Stimulated activated CD4-positive, alpha-beta T cell treated with anti-CD3 and anti-CD28 coated beads, Interleukin-4, amount 100 ng/mL, for 48 hours (primary cell): ENCODE results near the gene RAD51B.

Source experiments
- DNase-seq, 2 donors: peaks; one replicate each; pipeline ENCODE4 v3.0.0-alpha.2; 2020; ENCODE audit warnings: low read depth in 2 of 2

Gene RAD51B

DNA sequence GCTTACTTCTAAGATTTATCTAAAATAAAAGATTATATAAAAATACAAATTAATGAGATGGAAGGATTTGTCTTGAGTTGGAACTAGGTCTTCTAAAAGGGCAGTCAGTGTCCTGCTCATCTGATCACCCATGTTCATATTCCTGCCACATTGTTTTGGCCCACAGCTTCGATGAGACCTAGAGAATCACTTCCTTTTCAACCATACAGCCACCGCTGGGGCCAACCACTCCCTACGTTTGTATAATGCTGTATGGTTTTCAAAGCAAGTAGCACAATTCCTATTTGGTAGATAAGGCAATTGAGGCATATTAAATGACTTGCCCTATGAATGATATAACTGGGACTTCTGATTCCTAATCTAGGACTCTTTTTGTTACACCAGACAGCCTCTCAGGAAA lies 723.9 kb downstream of the RAD51B start:
- DNase-seq: no peak

DNA sequence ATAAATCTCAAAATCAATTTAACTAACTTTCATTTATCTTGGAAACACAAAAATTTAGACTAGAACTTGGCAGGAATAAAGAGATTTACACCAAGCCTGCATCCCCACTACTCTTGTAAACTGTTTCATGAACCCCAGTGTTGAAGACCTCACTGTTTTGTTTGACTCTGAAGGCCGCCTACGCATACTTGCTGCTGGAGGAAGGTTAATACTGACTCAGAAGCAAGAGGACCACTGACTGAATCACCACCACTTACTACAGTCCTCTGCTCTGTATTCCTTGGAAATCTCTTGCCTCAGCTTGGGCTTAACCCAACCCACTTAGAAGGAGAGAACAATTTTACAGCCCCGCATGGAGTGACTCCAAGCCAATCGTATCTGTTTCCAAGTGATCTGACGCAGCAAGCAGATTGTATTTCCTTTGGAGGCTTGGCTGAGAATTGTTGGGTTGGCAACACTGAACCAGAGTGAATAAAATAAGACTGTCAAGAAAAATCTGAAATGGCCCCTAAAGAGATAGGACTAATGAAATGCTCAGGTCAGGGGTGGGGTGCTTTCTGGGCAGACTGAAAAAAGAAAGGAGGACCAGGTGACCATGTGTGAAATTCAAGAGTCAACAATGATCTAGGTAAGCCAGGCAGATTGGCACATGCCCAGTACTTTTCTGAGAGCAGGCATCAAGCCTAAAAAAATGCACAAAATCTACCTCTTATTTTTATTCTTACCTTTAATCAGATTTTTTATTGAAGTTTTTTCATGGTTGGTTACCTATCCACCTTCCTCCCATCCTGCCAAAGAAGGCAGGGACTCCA lies 724.7 kb downstream of the RAD51B start:
- no peak for DNase-seq

- no peak for DNase-seq
Measured at GRCh38 chr14:68546839-68547238, 727.3 kb downstream of the RAD51B start.

DNA sequence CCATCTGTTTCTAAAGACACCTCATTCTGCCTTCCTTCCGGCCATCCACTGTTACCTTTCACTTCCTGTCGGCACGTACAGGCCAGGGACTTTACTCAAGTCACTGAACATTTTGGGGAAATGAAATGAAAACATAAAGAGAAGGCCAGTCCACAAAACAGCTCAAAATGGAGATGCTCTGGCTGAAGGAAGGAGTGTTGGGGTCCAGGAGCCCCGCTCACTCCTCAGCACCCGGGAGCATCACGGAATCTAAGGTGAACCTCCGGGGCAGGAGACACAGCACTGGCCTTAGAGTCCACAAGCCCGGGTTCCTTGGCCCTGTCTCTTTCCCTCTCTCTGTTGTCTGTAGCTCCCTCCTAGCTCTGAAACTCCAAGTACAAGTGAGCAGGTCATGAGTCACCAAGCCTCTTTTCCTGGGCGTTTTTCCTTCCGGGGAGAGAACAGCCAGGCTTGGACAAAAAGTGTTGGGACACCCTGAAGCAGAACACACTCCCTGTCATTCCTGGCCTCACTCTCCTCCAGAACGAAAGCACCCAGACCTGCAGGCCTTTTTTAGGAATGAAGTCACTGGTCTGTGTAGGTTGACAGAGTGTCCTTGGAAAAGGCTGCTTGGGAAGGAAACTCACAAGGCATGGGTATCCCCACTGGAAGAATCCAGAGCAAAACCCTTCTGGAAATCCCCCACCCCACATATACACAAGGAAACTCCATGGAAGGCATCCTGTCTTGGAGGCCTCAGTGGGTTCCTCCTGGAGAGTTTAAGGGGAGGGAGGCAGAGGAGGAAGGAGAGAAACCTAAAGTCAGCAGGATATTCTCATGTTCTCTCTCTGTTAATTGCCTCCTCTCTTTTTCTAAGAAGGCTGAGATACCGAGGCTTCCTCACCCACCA lies 728.0 kb downstream of the RAD51B start:
- DNase-seq: no peak

GRCh38 chr14:68548194-68549076 lies 728.9 kb downstream of the RAD51B start:
- no peak for DNase-seq

DNA sequence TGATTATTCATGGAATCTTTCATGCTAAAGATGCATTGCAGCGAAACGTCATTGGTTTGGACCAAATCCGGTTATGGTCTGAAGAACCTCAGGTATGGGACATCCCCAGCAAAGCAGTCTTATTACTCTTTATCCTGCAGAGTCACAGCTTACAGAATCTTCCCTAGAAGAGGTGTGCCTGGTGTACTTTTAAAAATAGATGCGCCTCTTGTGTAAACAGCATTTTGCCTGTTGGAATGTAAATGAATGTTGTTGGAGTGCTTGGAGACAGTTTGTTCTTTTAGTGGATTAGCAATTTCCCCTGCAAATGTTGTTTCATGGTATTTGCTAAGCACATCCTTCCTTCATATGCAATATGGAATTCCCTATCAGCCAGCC lies 730.7 kb downstream of the RAD51B start:
- DNase-seq: no peak

DNA sequence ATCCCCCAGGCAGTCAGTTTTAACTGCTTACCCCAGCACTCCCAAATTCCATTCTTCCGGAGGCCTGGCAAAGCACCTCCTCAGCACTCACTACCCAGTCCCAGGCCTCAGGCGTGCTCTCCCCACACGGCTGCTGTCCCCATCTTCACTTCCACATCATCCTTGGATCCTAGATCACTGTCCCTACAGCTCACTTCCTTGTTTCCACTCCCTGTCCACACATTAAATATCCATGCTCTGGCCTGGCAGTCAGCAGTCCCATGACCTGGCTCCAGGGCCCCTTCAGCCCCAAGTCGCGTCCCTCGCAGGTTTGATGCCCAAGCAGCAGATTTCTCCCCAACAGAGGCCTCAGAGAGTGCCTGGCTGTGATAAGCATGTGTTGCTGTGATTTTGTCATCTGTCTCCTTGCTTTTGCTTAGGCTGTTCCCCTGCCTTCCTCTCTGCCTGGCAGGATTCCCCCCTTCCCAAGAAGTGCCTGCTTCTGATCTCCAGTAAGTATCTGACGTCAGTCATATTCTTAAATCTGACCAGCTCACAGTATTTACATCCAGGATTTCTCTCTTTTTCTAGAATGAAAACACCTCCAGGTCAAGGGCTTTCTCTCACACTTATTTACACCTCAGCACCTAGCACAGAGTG lies 731.6 kb downstream of the RAD51B start:
- no peak for DNase-seq

DNA sequence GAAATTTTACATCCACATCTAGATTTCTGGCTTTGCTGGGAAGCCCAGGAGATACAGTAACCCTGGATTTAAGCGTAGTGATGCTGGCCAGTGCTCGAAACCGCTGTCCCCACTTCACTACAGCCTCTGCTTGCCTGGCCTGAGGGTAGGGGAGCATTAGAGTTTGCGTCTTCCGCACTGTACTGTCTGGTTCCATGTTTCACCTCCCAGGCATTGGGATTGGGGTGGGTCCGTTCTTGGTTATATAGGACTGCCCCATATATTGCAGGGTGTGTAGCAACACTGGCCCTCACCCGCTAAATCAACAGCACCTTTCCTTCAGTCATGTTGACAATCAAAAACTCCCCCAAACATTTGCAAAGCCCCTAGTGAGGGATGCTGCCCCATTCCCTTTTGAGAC lies 732.5 kb downstream of the RAD51B start:
- no peak for DNase-seq

DNA sequence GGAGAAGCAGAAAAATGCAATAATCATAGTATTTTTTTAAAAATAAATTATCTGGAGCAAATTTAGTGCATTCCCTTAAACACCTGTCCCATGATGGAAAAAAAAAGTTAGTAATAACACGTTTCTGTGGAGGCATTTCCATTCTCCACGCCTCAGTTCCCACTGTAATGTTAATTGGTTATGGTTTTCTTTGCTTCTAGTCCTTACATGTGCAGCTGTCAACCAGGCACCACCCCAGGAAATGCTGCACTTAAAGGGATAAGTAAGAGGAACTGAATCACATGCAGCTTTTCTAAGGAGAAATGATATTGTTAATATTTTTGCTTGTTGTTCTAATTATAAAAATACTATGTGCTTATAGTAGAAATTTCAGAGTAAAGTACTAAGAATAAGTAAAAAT lies 733.0 kb downstream of the RAD51B start:
- DNase-seq: no peak

DNA sequence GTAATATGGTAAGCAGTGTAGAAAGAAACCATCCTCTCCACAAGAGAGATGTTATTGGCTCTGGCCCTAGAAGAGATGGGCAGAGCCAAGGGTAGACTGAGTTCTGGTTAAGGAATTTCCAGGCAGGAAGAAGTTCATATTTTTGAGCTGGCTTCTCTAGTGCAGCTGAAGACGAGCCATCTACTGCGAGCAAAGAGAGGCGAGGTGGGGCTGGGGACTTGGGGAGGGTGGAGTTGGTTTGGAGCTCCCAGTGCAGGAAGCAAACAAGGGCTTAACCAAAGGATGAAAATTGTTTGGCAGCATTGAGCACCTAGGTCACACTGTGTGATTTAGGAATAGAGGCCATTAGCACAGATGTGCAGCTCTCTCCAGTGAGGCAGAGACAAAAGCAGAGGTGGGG lies 733.7 kb downstream of the RAD51B start:
- no peak for DNase-seq

DNA sequence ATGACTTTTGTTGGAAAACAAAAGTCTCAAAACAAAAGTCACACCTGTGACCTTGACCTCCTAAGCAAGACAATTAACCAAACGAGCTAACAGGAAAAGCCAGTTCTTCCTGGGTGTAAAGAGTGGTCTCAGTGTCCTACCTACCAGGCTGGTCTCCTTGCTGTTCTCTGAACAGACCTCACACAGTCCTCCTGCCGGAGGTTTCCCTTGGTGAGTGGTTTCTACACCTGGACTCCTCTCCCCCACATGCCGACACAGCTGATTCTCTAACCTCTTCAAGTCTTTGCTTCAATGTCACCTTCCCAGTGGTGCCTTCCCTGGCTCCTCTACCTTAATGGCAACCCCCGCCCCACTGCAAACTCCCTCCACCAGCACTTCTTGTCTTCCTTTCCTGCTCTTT lies 734.7 kb downstream of the RAD51B start:
- DNase-seq: no peak

GRCh38 chr14:68556253-68556652 lies 736.7 kb downstream of the RAD51B start:
- no peak for DNase-seq

DNA sequence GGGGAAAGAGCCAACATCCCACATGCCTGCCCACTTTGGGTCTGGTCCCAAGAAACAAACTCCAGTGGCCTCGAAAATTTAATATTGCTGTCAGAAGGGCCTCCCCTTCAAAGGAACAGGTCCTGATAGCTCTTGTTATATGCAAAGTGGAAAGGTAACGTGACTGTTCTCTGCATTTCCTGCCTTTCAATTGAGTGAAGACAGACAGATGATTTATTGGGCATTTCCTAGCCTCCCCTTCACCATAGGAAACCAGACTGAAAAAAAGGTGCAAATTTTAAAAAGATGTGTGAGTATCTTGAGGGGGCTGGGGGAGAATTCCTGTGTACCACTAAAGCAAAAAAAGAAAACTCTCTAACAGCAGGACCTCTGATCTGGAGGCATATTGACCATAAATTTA lies 738.1 kb downstream of the RAD51B start:
- DNase-seq: no peak

DNA sequence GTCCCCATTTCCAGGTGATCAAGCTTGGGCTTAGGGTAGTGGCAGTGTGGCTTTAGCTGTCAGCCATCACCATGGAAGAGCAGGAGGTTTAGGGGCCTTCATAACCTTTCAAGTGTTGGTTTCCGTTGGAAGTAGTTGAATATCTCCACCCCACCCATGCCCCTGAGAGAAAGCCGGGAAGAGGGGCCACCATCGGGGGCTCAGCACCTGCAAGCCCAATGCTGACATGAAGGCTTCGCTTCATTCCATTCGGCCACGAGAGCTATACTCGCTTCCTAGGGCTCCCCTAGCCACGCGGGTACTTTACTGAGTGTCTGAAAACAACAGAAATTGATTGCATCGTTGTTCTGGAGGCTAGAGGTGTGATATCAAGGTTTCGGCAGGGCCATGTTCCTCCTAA lies 738.5 kb downstream of the RAD51B start:
- no peak for DNase-seq

GRCh38 chr14:68559949-68560348 lies 740.4 kb downstream of the RAD51B start:
- DNase-seq: no peak

GRCh38 chr14:68561531-68562007 lies 742.0 kb downstream of the RAD51B start:
- no peak for DNase-seq

DNA sequence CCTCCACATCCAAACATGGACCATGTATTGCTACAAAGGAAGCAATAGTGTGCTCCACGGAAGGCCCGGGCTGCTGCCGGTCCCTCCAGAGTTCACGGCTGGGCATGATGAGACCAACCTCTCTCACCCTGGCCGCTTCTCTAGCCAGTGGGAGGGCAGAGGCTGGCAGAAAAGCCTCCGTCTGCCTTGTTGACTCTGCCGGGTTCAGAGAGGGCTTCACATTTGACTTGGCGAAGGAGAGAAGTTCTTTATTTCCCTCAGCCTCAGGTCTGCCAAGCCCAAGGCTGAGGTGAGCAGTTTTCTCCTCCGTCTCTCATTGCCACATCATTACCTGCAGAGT lies 743.3 kb downstream of the RAD51B start:
- DNase-seq: no peak

DNA sequence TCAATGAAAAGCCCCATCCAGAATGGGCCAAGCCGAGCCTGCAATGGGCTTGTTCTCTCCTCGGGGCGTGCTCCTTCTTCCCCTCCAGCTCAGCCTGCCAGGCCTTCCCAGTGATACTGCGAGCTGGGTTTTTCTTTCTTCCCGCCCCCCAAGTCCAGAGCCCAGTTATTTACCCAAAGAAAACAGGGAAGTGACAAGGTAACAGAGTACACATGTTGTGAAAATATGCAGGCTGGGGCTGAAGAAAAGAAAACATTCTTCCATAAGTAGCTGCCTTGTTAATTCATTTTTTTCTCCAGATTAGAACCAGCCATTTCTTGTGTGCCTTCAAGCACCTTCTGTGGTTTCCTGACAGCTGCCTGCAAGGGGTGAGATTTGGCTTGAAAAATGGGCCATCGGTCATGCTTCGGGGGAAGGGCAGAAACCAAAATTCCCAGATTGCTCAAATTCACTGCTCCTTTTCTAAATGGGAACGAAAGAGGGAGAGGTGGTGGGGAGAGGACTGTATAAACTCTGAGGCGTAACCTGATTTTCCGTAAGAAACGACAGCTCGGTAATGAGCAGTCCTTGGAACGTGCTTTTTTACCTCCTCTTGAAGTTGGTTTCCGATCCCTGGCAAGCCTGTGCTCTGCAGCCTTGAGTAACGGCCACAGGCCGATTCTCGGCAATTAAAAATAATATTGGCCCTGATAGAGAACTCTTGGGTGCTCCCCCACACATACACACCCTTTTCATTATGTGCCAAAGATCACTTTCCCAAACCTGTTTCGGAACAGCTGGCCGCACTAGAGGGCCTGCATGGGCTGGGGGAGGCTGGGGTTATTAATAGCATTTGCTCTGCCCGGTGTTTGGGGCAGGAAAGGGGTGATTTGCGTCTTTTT lies 743.9 kb downstream of the RAD51B start:
- no peak for DNase-seq

DNA sequence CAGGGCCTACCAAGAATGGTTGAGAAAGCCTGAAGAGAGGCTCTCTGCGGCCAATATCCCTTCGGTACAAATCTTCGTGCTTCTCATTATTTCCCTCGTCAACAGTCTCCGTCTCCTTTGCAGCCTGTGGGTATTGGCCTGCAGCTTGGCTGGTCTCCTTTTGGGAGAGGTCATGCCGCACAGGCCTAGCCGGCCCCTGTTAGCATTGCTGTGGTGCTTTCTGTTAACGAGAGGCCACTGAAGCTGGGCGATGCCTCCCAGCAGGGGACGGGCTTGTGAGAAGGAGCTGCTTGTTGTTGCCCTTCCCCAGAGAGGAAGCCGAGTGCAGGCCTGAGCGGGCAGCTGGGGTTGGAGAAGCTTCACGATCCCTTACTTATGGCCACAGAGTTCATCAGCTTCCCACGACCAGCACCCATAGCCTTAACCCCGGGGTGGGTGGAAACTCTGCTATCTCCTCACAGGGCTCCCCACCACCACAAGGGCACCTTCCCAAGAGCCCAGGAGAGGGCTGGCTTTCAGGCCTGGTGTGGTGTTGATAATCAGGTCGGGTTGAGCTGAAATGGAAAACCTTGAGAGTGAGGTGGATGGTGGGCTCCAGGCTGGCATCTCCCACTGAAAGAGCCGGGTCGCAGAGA lies 744.7 kb downstream of the RAD51B start:
- no peak for DNase-seq
